NCI-H2227 (cell line): ENCODE data around the gene IL1RAPL1.

ENCODE experiments used
- DNase-seq: peaks from one replicate; lab custom pipeline; 2025; ENCODE audit not compliant: unreplicated experiment; lab: John Stamatoyannopoulos, UW

The IL1RAPL1 gene

GRCh38 chrX:28586981-28587551 is at the start of gene IL1RAPL1:
Gene IL1RAPL1, plus strand, starts transcription at chrX:28587446.
- DNase-seq, result peak; percentile 25

DNA sequence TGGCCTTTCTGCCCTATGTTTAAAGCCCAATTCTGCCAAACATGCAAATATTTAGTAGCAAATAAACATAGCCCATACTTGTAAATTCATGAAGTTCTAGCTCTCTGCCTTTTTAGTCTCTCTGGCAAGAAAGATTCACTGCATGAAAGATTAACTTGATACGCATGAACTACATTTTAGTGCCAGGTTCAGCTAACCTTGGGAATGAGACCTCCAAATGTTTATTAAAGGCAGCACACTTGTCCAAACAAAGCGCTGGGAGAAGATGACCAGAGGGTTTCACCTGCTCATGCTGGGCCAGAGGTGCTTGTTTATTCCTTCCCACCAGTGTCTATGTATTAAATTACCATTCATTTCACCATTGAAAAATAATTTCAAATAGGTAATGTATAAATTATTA is 44.5 kb upstream of the IL1RAPL1 start:
- no peak for DNase-seq

DNA sequence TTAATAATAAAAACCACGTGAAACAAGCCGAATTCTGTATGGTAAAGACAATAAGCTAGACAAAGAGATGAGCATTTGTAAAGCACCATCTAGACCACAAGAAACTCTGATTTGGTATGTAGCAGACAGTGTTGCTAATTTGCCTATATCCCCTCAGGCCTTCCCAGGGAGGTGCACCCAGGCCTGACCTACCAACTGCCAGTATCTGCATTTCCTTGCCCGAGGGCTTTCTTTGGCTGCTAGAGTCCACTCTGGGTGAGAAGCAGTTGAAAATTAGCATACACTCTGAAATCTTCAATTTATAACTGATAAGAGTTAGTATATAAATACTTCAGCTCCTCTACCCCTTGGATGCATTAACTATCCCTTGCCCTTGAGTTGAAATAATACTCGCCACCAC is 37.4 kb upstream of the IL1RAPL1 start:
- no peak for DNase-seq

DNA sequence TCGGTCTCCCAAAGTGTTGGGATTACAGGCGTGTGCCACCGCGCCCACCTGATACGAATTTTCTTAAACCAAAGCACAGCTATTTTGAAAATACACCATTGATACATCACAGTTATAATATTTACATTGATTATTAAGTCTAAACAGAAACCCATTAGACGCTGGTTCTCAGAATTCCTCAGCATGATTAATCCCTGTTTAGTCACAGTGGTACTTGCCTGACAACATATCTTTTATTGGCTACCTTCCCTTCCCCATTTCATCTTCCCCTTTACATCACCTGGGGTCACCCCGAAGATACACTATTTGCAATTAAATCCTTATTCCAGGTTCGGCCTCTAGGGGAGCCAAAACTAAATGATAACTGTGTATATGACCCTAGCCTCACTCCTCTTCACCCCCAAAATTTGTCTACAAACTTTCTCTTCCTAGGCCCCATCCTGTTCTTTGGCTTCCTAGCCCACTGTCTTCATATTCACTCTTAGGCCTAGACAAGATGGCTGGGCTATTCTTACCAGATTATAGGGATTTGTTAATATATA is 36.8 kb upstream of the IL1RAPL1 start:
- DNase-seq, result no peak

DNA sequence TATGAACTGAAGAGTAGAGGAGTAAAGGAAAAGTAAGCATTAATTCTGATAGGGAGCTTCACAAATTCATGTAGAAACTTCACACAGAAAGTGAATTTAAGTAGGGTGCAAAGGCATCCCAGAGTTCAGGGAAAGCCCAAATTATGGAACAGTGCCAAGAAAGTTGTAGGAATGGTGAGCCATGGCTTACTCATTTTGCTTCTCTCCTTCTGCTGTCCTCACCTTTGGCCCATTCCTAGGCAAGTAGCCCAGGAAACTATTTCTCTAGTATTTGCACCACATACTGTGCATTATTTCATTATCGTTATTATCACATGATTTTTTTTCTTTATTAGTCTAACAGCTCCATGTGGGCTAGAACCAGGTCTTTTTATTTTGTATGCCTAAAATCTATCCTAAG is 34.9 kb upstream of the IL1RAPL1 start:
- no peak for DNase-seq

DNA sequence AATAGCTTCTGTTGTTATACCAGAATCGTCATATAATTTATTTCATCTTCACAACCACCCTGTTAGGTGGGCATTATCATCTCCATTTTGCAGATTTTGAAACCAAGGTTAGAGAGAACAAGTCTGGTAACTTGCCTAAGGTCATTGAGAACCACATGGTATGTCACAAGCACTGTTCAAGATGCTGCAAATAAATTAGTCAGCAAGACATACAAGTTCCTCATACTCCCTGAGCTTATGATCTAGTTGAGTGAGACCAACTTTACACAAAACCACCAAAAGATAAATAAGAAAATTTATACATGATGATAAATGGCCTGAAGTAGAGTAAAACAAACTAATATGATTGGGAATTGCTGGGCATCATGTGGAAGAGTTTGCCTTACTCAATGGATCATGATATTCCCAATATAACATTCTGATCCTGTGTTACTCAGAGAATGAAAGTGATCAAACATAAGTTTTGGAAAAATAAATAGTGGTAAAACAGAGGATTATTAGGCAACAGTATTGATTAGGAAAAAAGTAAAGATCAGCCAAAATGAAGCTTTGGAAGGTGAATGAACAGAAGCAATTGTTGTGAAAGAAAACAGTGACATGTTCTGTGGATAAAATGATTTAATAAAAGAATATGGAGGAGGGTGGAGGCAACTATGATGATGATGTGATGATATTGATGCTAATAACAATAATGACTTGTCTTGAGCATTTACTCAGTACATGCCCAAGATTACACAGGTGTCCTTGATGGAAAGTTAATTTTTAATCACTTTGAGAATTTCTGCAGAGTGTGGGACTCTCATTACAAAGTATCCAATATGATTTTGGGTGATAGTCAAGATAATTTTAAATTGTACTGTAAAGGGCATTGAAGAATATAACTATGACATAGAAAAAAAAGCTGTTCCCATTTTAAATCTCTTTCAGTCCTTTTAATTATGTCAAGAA is 34.1 kb upstream of the IL1RAPL1 start:
- no peak for DNase-seq

DNA sequence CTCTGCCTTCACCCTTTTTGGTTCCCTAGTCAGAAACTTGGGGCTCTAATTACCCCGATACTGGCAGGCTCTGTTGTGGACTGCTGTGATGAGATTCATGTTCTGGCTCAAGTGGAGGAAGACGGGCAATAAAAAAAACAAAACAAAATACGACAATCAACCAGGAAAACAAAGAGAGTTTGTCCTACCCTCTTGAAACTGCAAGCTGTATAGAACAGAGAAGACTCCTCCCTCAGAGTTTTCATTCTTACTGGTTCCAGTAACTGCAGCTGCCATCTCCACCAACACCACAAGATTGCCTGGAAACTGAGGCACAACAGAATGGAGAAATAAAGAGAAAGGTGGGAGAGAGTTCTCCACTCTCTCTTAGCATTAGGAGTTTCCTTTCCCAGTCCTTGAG is 11.1 kb upstream of the IL1RAPL1 start:
- DNase-seq, result no peak

- no peak for DNase-seq
Measured at GRCh38 chrX:28581522-28581921, 5.7 kb upstream of the IL1RAPL1 start.

- DNase-seq, result no peak
Measured at GRCh38 chrX:28582511-28582910, 4.7 kb upstream of the IL1RAPL1 start.

DNA sequence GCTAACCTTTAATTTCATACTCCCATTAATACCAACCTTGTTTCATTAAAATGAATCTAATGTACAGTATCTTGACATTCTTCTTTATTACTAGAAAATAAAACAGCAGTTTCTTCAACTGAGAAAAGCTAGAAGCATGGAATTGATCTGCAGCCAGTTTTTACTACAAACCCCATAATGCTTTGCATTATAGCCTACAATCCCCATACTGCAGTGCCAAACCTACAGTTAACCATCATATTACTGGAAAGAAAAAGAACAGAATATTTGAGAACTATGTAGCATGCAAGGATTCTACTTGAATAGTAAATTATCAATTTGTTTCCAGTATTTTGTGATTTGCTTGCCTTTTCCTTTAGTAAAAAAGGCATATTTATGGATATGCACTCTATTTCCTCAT is 3.2 kb upstream of the IL1RAPL1 start:
- DNase-seq, result no peak

DNA sequence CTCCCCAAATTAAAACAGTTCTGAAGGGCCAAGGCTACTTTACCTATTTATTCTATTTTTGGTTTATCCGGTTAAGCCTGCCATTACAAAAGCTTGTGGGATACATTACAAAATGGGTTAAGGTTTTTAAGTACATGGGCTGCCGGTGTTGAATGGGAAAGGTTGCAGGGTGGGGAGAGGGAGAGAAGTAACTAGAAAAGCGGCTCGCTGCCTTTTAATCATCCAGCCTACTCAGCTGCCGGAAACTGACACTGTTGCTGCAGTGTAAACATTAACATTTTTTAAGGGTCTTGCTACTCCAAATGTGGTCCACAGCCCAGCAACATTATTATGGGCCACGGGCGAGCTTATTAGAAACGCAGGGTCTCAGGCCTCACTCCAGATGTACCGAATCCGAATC is 1.5 kb upstream of the IL1RAPL1 start:
- DNase-seq, result no peak

GRCh38 chrX:28586286-28586685 is 960 bp upstream of the IL1RAPL1 start:
- DNase-seq, result peak; percentile 25

DNA sequence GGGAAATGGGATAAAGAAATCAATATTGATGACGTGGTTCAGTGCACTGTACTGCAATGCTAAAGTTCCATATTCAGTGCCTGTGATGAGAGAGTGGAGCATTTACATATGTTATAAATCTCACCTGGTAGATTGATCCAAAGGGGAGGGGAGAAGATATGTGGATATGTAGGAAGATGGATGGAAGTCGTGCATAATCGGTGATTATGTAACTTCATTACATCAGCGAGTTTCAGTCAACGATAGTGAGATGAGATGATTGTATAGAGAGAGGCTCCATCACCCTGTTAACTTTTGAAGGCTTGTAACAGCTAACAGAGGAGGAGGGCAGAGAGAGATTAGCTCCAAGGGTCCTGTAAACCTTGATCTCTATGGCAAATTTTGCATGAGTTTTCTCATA is 1.8 kb downstream of the IL1RAPL1 start:
- DNase-seq, result no peak

DNA sequence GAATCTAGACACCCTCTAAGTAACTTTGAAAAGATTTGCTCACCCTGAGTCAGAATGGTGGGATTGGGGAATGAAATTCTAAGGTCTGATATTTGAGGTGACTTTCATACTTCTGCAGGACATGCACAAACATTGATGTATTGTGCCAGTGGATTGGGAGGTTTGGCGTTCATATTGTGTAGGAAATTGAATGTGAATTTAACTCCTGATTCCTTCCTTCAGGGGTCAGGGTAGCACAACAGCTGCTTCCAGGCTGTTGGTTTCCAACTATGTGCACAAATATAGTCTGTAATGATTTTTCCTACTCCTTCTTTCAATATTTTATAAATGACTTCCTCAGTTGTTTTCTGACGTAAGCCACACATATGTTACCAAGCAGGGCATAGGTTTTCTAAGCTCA is 3.1 kb downstream of the IL1RAPL1 start:
- DNase-seq, result no peak

DNA sequence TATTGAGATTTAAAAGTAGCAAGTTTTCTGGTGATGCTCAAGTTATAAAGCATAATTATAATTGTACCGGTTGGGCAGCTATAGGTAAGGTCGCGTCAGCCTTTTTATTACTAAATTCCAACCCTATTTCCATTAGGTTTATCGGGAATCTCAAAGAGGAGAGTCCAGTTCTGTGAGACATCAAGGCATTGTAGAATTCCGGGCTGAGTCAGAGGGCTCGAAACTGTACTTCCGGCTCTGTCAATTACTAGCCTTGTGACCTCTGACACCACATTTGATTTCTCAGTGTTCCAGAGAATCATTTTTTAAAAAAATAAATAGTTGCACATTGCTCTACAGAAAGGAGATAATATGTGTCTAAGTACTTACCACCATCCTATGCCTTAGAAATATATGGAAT is 4.3 kb downstream of the IL1RAPL1 start:
- no peak for DNase-seq

- DNase-seq, result no peak
Measured at GRCh38 chrX:28595346-28595745, 8.1 kb downstream of the IL1RAPL1 start.

GRCh38 chrX:28599957-28600356 is 12.7 kb downstream of the IL1RAPL1 start:
- no peak for DNase-seq

GRCh38 chrX:28609003-28609402 is 21.8 kb downstream of the IL1RAPL1 start:
- no peak for DNase-seq

GRCh38 chrX:28609917-28610613 is 22.8 kb downstream of the IL1RAPL1 start:
- no peak for DNase-seq

GRCh38 chrX:28610746-28611145 is 23.5 kb downstream of the IL1RAPL1 start:
- no peak for DNase-seq

DNA sequence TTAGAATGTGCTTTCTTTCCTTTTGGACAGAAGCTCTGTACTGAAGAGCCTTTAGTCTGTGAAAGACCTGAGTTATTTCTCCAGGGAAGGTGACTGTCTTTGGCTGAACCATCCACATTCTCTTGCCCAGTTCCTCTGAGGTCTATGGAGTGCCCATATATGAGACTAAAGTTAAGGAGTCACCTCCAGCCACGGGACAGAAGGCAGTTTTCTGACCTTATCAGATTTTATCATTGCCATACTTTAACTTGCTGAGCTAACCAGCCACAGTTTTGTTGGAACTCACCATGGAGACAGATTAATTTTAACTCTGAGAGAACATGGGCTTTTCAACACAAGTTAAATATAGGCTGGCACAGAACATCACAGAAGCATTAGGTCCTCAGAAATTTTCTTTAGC is 26.3 kb downstream of the IL1RAPL1 start:
- DNase-seq, result no peak

- DNase-seq, result no peak
Measured at GRCh38 chrX:28625223-28625622, 38.0 kb downstream of the IL1RAPL1 start.
